DOHH2 (cell line): ENCODE measurements around the gene KLK10.

Source experiments
- H3F3A ChIP-seq: fragments of 200-600 bp; sonication (generic), shearing (Covaris generic); 2 replicates; pipeline ENCODE4 v1.6.0; 2016; ENCODE audit warnings: antibody characterized with exemption, mild to moderate bottlenecking; ENCODE audit not compliant: control insufficient read depth, insufficient read depth
- H3K27ac ChIP-seq: fragments of 200-600 bp; sonication (generic); 2 replicates; pipeline ENCODE4 v1.5.1; 2014; ENCODE audit warnings: low read depth, mild to moderate bottlenecking, low read length, moderate library complexity
- H3K27me3 ChIP-seq: fragments of 200-600 bp; sonication (generic); 2 replicates; pipeline ENCODE4 v1.6.1; 2014; ENCODE audit warnings: mild to moderate bottlenecking, low read length, mixed read lengths; ENCODE audit not compliant: control insufficient read depth
- H3K36me3 ChIP-seq: fragments of 200-600 bp; sonication (generic); 2 replicates; pipeline ENCODE4 v1.6.1; 2014; ENCODE audit warnings: mild to moderate bottlenecking, low read length, moderate library complexity, mixed read lengths; ENCODE audit not compliant: control insufficient read depth
- H3K4me1 ChIP-seq: fragments of 200-600 bp; sonication (generic); 2 replicates; pipeline ENCODE4 v1.6.1; 2014; ENCODE audit warnings: mild to moderate bottlenecking, low read length, mixed read lengths; ENCODE audit not compliant: control insufficient read depth
- H3K4me2 ChIP-seq: fragments of 200-600 bp; sonication (generic); 2 replicates; pipeline ENCODE4 v1.6.0; 2014; ENCODE audit warnings: mild to moderate bottlenecking, low read length, moderate library complexity
- H3K4me3 ChIP-seq: fragments of 200-600 bp; sonication (generic); 2 replicates; pipeline ENCODE4 v1.5.1; 2014; ENCODE audit warnings: mild to moderate bottlenecking, low read length, mixed read lengths
- H3K79me2 ChIP-seq: fragments of 200-600 bp; sonication (generic); 2 replicates; pipeline ENCODE4 v1.6.1; 2014; ENCODE audit warnings: mild to moderate bottlenecking, low read length, mixed read lengths; ENCODE audit not compliant: control insufficient read depth
- H3K9me2 ChIP-seq: fragments of 200-600 bp; sonication (generic); replicated peaks from 2 replicates; pipeline ENCODE4 v1.6.1; 2014; ENCODE audit warnings: mild to moderate bottlenecking, low read length, mixed read lengths; ENCODE audit not compliant: control insufficient read depth
- H3K9me3 ChIP-seq: fragments of 200-600 bp; sonication (generic); 2 replicates; pipeline ENCODE4 v1.6.1; 2014; ENCODE audit warnings: antibody characterized with exemption, low read length, mixed read lengths; ENCODE audit not compliant: control insufficient read depth, insufficient read depth
- H4K20me1 ChIP-seq: fragments of 200-600 bp; sonication (generic); 2 replicates; pipeline ENCODE4 v1.6.0; 2014; ENCODE audit warnings: low read depth, mild to moderate bottlenecking, antibody characterized with exemption, low read length, moderate library complexity; ENCODE audit not compliant: control insufficient read depth, insufficient read depth
- EZH2phosphoT487 ChIP-seq: fragments of 200-600 bp; sonication (generic); IDR thresholded peaks from 2 replicates; pipeline ENCODE4 v1.6.1; 2017; ENCODE audit warnings: borderline replicate concordance, mild to moderate bottlenecking, antibody characterized with exemption, low read length, moderate library complexity, mixed read lengths
- TF ChIP-seq, protein P1 (sequence below): fragments of 200-600 bp; sonication (generic); IDR thresholded peaks from one replicate; pipeline ENCODE4 v1.5.1; 2014; ENCODE audit warnings: antibody characterized with exemption, mild to moderate bottlenecking, low read depth, low read length; ENCODE audit not compliant: poor library complexity, severe bottlenecking

Gene KLK10

DNA sequence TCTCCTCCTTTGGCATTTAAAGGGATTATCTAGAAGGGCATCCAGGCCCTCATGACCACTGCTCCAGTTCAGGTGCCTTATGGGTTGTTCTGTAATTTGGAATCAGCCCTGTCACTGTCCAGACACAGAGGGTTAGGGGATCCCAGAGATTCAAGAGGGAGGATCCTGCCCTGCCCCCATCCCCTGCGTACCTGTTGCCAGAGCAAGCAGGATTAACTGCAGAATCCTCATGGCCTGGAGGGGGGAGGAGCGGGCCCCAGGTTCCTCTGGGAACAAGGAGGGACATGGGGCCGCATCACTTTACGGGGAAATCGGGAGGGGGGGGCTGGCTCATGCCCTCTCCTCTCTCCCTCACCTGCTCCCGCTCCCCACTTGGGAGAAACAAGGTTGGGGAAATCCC lies 5.9 kb upstream of the KLK10 start:
- no peaks in the 10 kb centered on the region for H3K9me3 ChIP-seq
- H3K27me3 ChIP-seq: no peaks in the 10 kb centered on the region
- H3K36me3 ChIP-seq: no peaks in the 10 kb centered on the region
- TF ChIP-seq, protein P1, sequence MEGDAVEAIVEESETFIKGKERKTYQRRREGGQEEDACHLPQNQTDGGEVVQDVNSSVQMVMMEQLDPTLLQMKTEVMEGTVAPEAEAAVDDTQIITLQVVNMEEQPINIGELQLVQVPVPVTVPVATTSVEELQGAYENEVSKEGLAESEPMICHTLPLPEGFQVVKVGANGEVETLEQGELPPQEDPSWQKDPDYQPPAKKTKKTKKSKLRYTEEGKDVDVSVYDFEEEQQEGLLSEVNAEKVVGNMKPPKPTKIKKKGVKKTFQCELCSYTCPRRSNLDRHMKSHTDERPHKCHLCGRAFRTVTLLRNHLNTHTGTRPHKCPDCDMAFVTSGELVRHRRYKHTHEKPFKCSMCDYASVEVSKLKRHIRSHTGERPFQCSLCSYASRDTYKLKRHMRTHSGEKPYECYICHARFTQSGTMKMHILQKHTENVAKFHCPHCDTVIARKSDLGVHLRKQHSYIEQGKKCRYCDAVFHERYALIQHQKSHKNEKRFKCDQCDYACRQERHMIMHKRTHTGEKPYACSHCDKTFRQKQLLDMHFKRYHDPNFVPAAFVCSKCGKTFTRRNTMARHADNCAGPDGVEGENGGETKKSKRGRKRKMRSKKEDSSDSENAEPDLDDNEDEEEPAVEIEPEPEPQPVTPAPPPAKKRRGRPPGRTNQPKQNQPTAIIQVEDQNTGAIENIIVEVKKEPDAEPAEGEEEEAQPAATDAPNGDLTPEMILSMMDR: no peak
- no peak overlapping the region for H3K4me3 ChIP-seq
- no peaks in the 10 kb centered on the region for H3K4me1 ChIP-seq
- no peak overlapping the region for H3K4me2 ChIP-seq
- no peaks in the 10 kb centered on the region for H3F3A ChIP-seq
- no peak overlapping the region for H3K27ac ChIP-seq
- H3K79me2 ChIP-seq: no peaks in the 10 kb centered on the region
- no peaks in the 10 kb centered on the region for H3K9me2 ChIP-seq
- H4K20me1 ChIP-seq: no peaks in the 10 kb centered on the region

DNA sequence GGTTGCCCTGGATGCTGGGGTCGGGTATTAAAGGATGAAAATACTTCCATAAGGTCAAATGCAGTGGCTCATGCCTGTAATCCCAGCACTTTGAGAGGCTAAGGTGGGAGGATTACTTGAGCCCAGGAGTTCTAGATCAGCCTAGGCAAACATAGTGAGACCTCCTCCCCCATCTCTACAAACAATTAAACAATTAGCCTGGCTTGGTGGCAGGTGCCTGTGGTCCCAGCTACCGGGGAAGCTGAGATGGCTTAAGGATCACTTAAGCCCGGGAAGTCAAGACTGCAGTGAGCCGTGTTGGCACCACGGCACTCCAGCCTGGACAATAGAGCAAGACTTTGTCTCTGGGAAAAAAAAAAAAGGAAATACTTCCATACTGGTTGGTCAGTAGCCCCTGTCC lies 5.4 kb upstream of the KLK10 start:
- no peak for TF ChIP-seq EZH2phosphoT487
- TF ChIP-seq, protein P1: no peak
- no peak overlapping the region for H3K4me2 ChIP-seq
- no peaks in the 10 kb centered on the region for H3K36me3 ChIP-seq
- no peaks in the 10 kb centered on the region for H3K9me3 ChIP-seq
- H3F3A ChIP-seq: no peaks in the 10 kb centered on the region
- no peaks in the 10 kb centered on the region for H3K9me2 ChIP-seq
- no peak overlapping the region for H3K27ac ChIP-seq
- no peaks in the 10 kb centered on the region for H3K27me3 ChIP-seq
- H4K20me1 ChIP-seq: no peaks in the 10 kb centered on the region
- no peaks in the 10 kb centered on the region for H3K4me1 ChIP-seq
- no peaks in the 10 kb centered on the region for H3K79me2 ChIP-seq
- no peak overlapping the region for H3K4me3 ChIP-seq

- Histone ChIP-seq H3F3A (no peaks in the 10 kb centered on the region), H3K9me2 (no peaks in the 10 kb centered on the region), H3K4me2 (no peak overlapping the region), H3K9me3 (no peaks in the 10 kb centered on the region), H3K36me3 (no peaks in the 10 kb centered on the region), H3K79me2 (no peaks in the 10 kb centered on the region), H3K27me3 (no peaks in the 10 kb centered on the region), H3K4me3 (no peak overlapping the region), H4K20me1 (no peaks in the 10 kb centered on the region), H3K27ac (no peak overlapping the region), H3K4me1 (no peaks in the 10 kb centered on the region)
- TF ChIP-seq, protein P1: no peak
- no peak for TF ChIP-seq EZH2phosphoT487
These were observed 4.4 kb upstream of the KLK10 start for GRCh38 chr19:51023946-51024345.

- TF ChIP-seq, protein P1: no peak
- TF ChIP-seq EZH2phosphoT487: no peak
- no peaks in the 10 kb centered on the region for H3K79me2 ChIP-seq
- no peaks in the 10 kb centered on the region for H3K9me2 ChIP-seq
- H3K9me3 ChIP-seq: no peaks in the 10 kb centered on the region
- H4K20me1 ChIP-seq: no peaks in the 10 kb centered on the region
- H3K36me3 ChIP-seq: no peaks in the 10 kb centered on the region
- H3K27me3 ChIP-seq: no peaks in the 10 kb centered on the region
- no peak overlapping the region for H3K4me3 ChIP-seq
- H3K4me2 ChIP-seq: no peak overlapping the region
- H3F3A ChIP-seq: no peaks in the 10 kb centered on the region
- no peaks in the 10 kb centered on the region for H3K4me1 ChIP-seq
- H3K27ac ChIP-seq: no peak overlapping the region
These were observed 3.0 kb upstream of the KLK10 start for GRCh38 chr19:51022526-51022925.
